ENCODE results near the gene ADGRA1.

The ADGRA1 gene

GRCh38 chr10:133060022-133060421, 27.7 kb upstream of the ADGRA1 start:
- no peaks in the 10 kb centered on the region for H3K27me3 ChIP-seq (ENCODE audit: low read length)
- no peaks in the 10 kb centered on the region for H3F3A ChIP-seq (ENCODE audit: insufficient read depth)
- no peak overlapping the region for H3K9ac ChIP-seq (ENCODE audit: low read length)
- no peak overlapping the region for H3K4me2 ChIP-seq (ENCODE audit: low read depth, low read length, poor library complexity, severe bottlenecking)
- no peaks in the 10 kb centered on the region for H4K20me1 ChIP-seq (ENCODE audit: low read depth, low read length)
- H3K79me2 ChIP-seq (ENCODE audit: insufficient read depth, low read length) = no peaks in the 10 kb centered on the region
- no peak overlapping the region for H2AFZ ChIP-seq (ENCODE audit: low read depth, low read length, severe bottlenecking)
- H3K9me2 ChIP-seq (replicated peaks; ENCODE audit: insufficient read depth, low read length) = no peaks in the 10 kb centered on the region
- H3K4me3 ChIP-seq (ENCODE audit: insufficient read depth, low read length, poor library complexity, severe bottlenecking) = no peak overlapping the region
- H3K9me3 ChIP-seq (ENCODE audit: insufficient read depth, low read length) = no peaks in the 10 kb centered on the region
- TF ChIP-seq EZH2phosphoT487 (conservative IDR thresholded peaks at IDR 0.05; ENCODE audit: low read length) (no peak), CTCF (IDR thresholded peaks at IDR 0.05; ENCODE audit: insufficient read depth, low read length, poor library complexity, severe bottlenecking) (no peak)
- H3K36me3 ChIP-seq (ENCODE audit: low read length) = no peaks in the 10 kb centered on the region
- H3K27ac ChIP-seq (ENCODE audit: low read depth, low read length) = no peak overlapping the region

- Histone ChIP-seq H4K20me1 (ENCODE audit: low read depth, low read length) (no peaks in the 10 kb centered on the region), H3K36me3 (ENCODE audit: low read length) (no peaks in the 10 kb centered on the region), H2AFZ (ENCODE audit: low read depth, low read length, severe bottlenecking) (no peak overlapping the region), H3F3A (ENCODE audit: insufficient read depth) (no peaks in the 10 kb centered on the region), H3K9me3 (ENCODE audit: insufficient read depth, low read length) (no peaks in the 10 kb centered on the region), H3K4me3 (ENCODE audit: insufficient read depth, low read length, poor library complexity, severe bottlenecking) (no peak overlapping the region), H3K27ac (ENCODE audit: low read depth, low read length) (no peak overlapping the region), H3K79me2 (ENCODE audit: insufficient read depth, low read length) (no peaks in the 10 kb centered on the region), H3K4me2 (ENCODE audit: low read depth, low read length, poor library complexity, severe bottlenecking) (no peak overlapping the region), H3K27me3 (ENCODE audit: low read length) (no peaks in the 10 kb centered on the region), H3K9me2 (replicated peaks; ENCODE audit: insufficient read depth, low read length) (no peaks in the 10 kb centered on the region), H3K9ac (ENCODE audit: low read length) (no peak overlapping the region)
- TF ChIP-seq CTCF (IDR thresholded peaks at IDR 0.05; ENCODE audit: insufficient read depth, low read length, poor library complexity, severe bottlenecking) (no peak), EZH2phosphoT487 (conservative IDR thresholded peaks at IDR 0.05; ENCODE audit: low read length) (no peak)
These were observed 27.3 kb upstream of the ADGRA1 start for GRCh38 chr10:133060466-133060865.

- no peaks in the 10 kb centered on the region for H3F3A ChIP-seq (ENCODE audit: insufficient read depth)
- no peaks in the 10 kb centered on the region for H3K9me2 ChIP-seq (replicated peaks; ENCODE audit: insufficient read depth, low read length)
- no peak overlapping the region for H2AFZ ChIP-seq (ENCODE audit: low read depth, low read length, severe bottlenecking)
- H3K4me3 ChIP-seq (ENCODE audit: insufficient read depth, low read length, poor library complexity, severe bottlenecking) = no peak overlapping the region
- no peaks in the 10 kb centered on the region for H3K79me2 ChIP-seq (ENCODE audit: insufficient read depth, low read length)
- no peaks in the 10 kb centered on the region for H3K36me3 ChIP-seq (ENCODE audit: low read length)
- no peaks in the 10 kb centered on the region for H4K20me1 ChIP-seq (ENCODE audit: low read depth, low read length)
- no peak overlapping the region for H3K27ac ChIP-seq (ENCODE audit: low read depth, low read length)
- no peaks in the 10 kb centered on the region for H3K27me3 ChIP-seq (ENCODE audit: low read length)
- H3K9me3 ChIP-seq (ENCODE audit: insufficient read depth, low read length) = no peaks in the 10 kb centered on the region
- no peak overlapping the region for H3K9ac ChIP-seq (ENCODE audit: low read length)
- H3K4me2 ChIP-seq (ENCODE audit: low read depth, low read length, poor library complexity, severe bottlenecking) = no peak overlapping the region
- TF ChIP-seq CTCF (IDR thresholded peaks at IDR 0.05; ENCODE audit: insufficient read depth, low read length, poor library complexity, severe bottlenecking) (no peak), EZH2phosphoT487 (conservative IDR thresholded peaks at IDR 0.05; ENCODE audit: low read length) (no peak)
These were observed 26.8 kb upstream of the ADGRA1 start for GRCh38 chr10:133060881-133061280.
